Mucosa of stomach (tissue), 1 donor: ENCODE data around the gene MYH4.

Source experiments
- H3K27me3 ChIP-seq: one replicate; pipeline ENCODE4 v1.7.0; 2013; ENCODE audit warnings: mild to moderate bottlenecking, low read length; ENCODE audit not compliant: control insufficient read depth, insufficient read depth
- H3K36me3 ChIP-seq: one replicate; pipeline ENCODE4 v1.7.0; 2013; ENCODE audit warnings: low read length; ENCODE audit not compliant: control insufficient read depth, insufficient read depth
- H3K4me1 ChIP-seq: one replicate; pipeline ENCODE4 v1.7.0; 2013; ENCODE audit warnings: mild to moderate bottlenecking, low read length; ENCODE audit not compliant: control insufficient read depth, insufficient read depth
- H3K4me3 ChIP-seq: one replicate; pipeline ENCODE4 v1.7.0; 2013; ENCODE audit warnings: low read length
- H3K9ac ChIP-seq: one replicate; pipeline ENCODE4 v1.7.0; 2013; ENCODE audit warnings: mild to moderate bottlenecking, low read length, moderate library complexity
- H3K9me3 ChIP-seq: one replicate; pipeline ENCODE4 v1.7.0; 2013; ENCODE audit warnings: mild to moderate bottlenecking, low read length, moderate library complexity; ENCODE audit not compliant: control insufficient read depth
- donor health status: Pancreatic carcinoma.

MYH4 gene

GRCh38 chr17:10469459-10469858 is at the start of gene MYH4:
MYH4 (minus strand) TSS chr17:10469559; CDS start chr17:10466745, 2,814 bp downstream.
- H3K9me3 ChIP-seq, result no peaks in the 10 kb centered on the region
- no peaks in the 10 kb centered on the region for H3K27me3 ChIP-seq
- no peak within 1 kb of the TSS for H3K4me3 ChIP-seq
- no peaks in the 10 kb centered on the region for H3K36me3 ChIP-seq
- H3K4me1 ChIP-seq, result no peaks in the 10 kb centered on the region
- H3K9ac ChIP-seq, result no peak within 1 kb of the TSS

DNA sequence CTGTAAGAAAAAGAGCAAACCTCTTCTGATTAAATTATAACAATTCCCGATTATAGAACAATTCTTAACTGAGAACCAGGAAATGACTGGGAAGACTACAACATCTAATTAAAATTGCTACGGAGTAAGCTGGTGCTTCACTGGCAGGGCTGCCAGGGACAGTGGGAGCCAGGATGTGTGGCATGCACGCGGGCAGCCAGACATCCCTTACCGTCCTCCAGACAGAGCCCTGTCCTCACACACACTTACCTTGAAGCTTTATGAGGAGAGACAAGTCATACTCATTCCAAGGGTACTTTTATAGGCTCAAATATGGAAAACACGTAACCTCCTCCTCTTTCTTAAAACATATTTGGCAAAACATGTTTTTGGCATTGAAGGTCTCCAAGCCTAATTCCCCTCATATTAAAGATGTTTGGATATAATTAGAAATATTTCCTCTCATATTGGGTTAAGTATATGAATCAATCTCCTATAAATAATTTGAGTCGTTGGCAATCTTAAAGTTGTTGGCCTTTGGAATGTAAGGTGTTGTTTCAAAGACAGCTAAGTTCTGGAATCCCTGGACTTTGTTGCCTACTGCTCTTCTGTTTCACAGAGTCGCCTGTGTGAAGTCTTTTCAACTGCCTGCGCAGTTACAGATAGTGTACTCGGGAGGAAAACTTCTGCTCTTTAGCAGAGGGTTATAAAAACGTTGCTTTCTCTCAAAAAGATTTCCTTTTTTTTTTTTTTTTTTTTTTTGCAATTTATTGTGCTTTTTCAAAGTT is 49.1 kb upstream of the MYH4 start, which contains the start of gene MYH1:
Gene MYH1, minus strand, starts transcription at position 272 of the 767 bp plus-strand sequence. CDS start 1,900 bp downstream, outside the sequence.
- H3K4me3 ChIP-seq, result no peak within 1 kb of the TSS
- H3K9me3 ChIP-seq, result no peaks in the 10 kb centered on the region
- no peaks in the 10 kb centered on the region for H3K36me3 ChIP-seq

GRCh38 chr17:10516638-10517037 is 47.3 kb upstream of the MYH4 start:
- no peak overlapping the region for H3K9ac ChIP-seq
- H3K36me3 ChIP-seq, result no peaks in the 10 kb centered on the region
- H3K9me3 ChIP-seq, result no peaks in the 10 kb centered on the region
- H3K27me3 ChIP-seq, result no peaks in the 10 kb centered on the region
- no peaks in the 10 kb centered on the region for H3K4me1 ChIP-seq
- no peak overlapping the region for H3K4me3 ChIP-seq

More for the DNA sequence above, 49.1 kb upstream of the MYH4 start, which contains the start of gene MYH1:
- Histone ChIP-seq H3K4me1 (no peaks in the 10 kb centered on the region), H3K27me3 (no peaks in the 10 kb centered on the region), H3K9ac (no peak within 1 kb of the TSS)

- no peak overlapping the region for H3K9ac ChIP-seq
- H3K36me3 ChIP-seq, result no peaks in the 10 kb centered on the region
These were observed 46.7 kb upstream of the MYH4 start for GRCh38 chr17:10516065-10516464.

GRCh38 chr17:10513299-10514067 is 44.1 kb upstream of the MYH4 start:
- Histone ChIP-seq H3K4me1 (no peaks in the 10 kb centered on the region), H3K9me3 (no peaks in the 10 kb centered on the region), H3K36me3 (no peaks in the 10 kb centered on the region), H3K27me3 (no peaks in the 10 kb centered on the region), H3K4me3 (no peak overlapping the region), H3K9ac (no peak overlapping the region)

More at GRCh38 chr17:10516065-10516464, 46.7 kb upstream of the MYH4 start:
- H3K27me3 ChIP-seq, result no peaks in the 10 kb centered on the region
- no peak overlapping the region for H3K4me3 ChIP-seq
- no peaks in the 10 kb centered on the region for H3K9me3 ChIP-seq
- H3K4me1 ChIP-seq, result no peaks in the 10 kb centered on the region

DNA sequence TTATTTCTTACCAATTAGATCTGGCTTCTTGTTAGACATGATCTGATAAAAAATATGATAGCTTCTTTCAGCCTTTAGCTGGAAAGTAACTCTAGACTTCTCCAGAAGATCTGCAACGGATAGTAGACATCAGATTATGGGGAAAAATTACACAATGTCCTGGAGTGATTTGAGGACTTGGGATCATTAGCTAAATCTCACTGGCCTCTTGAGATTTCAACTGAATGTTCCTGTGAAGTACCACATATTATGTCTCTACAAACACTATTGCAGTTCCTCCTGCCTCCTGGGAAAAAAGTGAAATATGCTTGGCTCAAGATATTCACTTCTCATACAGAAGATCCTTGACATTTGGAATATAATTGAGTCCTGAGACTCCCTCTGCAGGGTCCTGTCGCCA is 43.5 kb upstream of the MYH4 start:
- H3K27me3 ChIP-seq, result no peaks in the 10 kb centered on the region
- H3K9ac ChIP-seq, result no peak overlapping the region
- H3K36me3 ChIP-seq, result no peaks in the 10 kb centered on the region
- no peak overlapping the region for H3K4me3 ChIP-seq
- H3K9me3 ChIP-seq, result no peaks in the 10 kb centered on the region
- no peaks in the 10 kb centered on the region for H3K4me1 ChIP-seq

DNA sequence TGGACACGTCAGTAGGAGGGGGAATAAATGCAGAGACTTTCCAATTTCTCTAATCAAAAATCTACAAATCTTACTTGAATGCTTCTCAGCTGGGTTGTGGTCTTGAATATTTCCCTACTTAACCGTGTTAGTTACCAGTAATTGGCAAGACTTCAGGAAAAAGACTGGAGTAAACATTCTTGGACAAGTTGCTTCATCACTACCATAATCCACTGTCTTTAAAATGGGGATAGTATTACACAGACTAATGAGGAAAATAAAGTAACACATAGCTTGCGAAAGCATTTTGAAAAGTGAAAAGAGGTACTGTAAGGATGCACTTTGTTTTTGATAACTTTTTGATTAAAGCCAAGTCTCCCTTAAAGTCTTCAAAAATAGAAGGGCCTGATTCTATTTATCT is 30.6 kb upstream of the MYH4 start:
- H3K9me3 ChIP-seq, result no peaks in the 10 kb centered on the region

GRCh38 chr17:10492004-10492403 is 22.6 kb upstream of the MYH4 start:
- H3K9me3 ChIP-seq, result no peaks in the 10 kb centered on the region
- H3K27me3 ChIP-seq, result no peaks in the 10 kb centered on the region
- H3K4me3 ChIP-seq, result no peak overlapping the region
- H3K9ac ChIP-seq, result no peak overlapping the region
- H3K36me3 ChIP-seq, result no peaks in the 10 kb centered on the region
- no peaks in the 10 kb centered on the region for H3K4me1 ChIP-seq

More for the DNA sequence above, 30.6 kb upstream of the MYH4 start:
- no peak overlapping the region for H3K9ac ChIP-seq
- no peaks in the 10 kb centered on the region for H3K27me3 ChIP-seq
- no peaks in the 10 kb centered on the region for H3K4me1 ChIP-seq
- H3K36me3 ChIP-seq, result no peaks in the 10 kb centered on the region
- no peak overlapping the region for H3K4me3 ChIP-seq

DNA sequence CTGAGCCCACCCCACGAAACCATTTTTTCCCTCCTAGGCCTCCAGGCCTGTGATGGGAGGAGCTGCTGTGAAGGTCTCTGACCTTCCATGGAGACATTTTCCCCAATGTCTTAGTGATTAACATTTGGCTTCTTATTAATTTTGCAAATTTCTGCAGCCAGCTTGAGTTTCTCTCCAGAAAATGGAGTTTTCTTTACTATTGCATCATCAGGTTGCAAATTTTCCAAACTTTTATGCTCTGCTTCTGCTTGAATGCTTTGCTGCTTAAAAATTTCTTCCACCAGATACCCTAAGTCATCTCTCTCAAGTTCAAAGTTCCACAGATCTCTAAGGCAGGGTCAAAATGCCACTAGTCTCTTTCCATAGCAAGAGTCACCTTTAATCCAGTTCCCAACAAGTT is 12.9 kb upstream of the MYH4 start:
- no peak overlapping the region for H3K9ac ChIP-seq
- no peaks in the 10 kb centered on the region for H3K27me3 ChIP-seq
- H3K9me3 ChIP-seq, result no peaks in the 10 kb centered on the region
- no peak overlapping the region for H3K4me3 ChIP-seq
- no peaks in the 10 kb centered on the region for H3K36me3 ChIP-seq
- no peaks in the 10 kb centered on the region for H3K4me1 ChIP-seq

GRCh38 chr17:10477701-10478100 is 8.3 kb upstream of the MYH4 start:
- H3K4me1 ChIP-seq, result no peaks in the 10 kb centered on the region
- H3K27me3 ChIP-seq, result no peaks in the 10 kb centered on the region
- H3K4me3 ChIP-seq, result no peak overlapping the region
- H3K9me3 ChIP-seq, result no peaks in the 10 kb centered on the region
- H3K36me3 ChIP-seq, result no peaks in the 10 kb centered on the region
- no peak overlapping the region for H3K9ac ChIP-seq

GRCh38 chr17:10474536-10474935 is 5.2 kb upstream of the MYH4 start:
- H3K4me1 ChIP-seq, result no peaks in the 10 kb centered on the region
- H3K36me3 ChIP-seq, result no peaks in the 10 kb centered on the region
- no peaks in the 10 kb centered on the region for H3K27me3 ChIP-seq
- H3K9ac ChIP-seq, result no peak overlapping the region
- no peaks in the 10 kb centered on the region for H3K9me3 ChIP-seq
- H3K4me3 ChIP-seq, result no peak overlapping the region

- Histone ChIP-seq H3K36me3 (no peaks in the 10 kb centered on the region), H3K4me3 (no peak overlapping the region), H3K9me3 (no peaks in the 10 kb centered on the region), H3K27me3 (no peaks in the 10 kb centered on the region), H3K4me1 (no peaks in the 10 kb centered on the region), H3K9ac (no peak overlapping the region)
These were observed 2.5 kb upstream of the MYH4 start for GRCh38 chr17:10471858-10472257.
